ENCODE data around the gene PPP6R2.

GRCh38 chr22:50439314-50439870 lies 96.3 kb downstream of the PPP6R2 start:
- no peak for TF ChIP-seq RAD21 (conservative IDR thresholded peaks at IDR 0.05 in 1 of 2, IDR thresholded peaks at IDR 0.05 in 1 of 2)
- no peak for TF ChIP-seq EP300 (IDR thresholded peaks at IDR 0.05)
- no peak for TF ChIP-seq USF2 (IDR thresholded peaks at IDR 0.05)
- TF ChIP-seq TFCP2L1 (CRISPR knock-in tag; IDR thresholded peaks at IDR 0.05) = no peak
- TF ChIP-seq TP53 (CRISPR knock-in tag; IDR thresholded peaks at IDR 0.05) = no peak
- no peak for TF ChIP-seq PHF8 (IDR thresholded peaks at IDR 0.05; ENCODE audit: borderline replicate concordance, low read depth)
- no peak for TF ChIP-seq SREBF2 (IDR thresholded peaks at IDR 0.05)
- no peak for TF ChIP-seq CTCF (IDR thresholded peaks at IDR 0.05)
- no peak for TF ChIP-seq CHD2 (IDR thresholded peaks at IDR 0.05; ENCODE audit: low read length, partially characterized antibody)
- no peak for TF ChIP-seq KDM1A (IDR thresholded peaks at IDR 0.05; ENCODE audit: low read depth)
- TF ChIP-seq REST (IDR thresholded peaks at IDR 0.05) = no peak
- no peak for TF ChIP-seq RCOR1 (IDR thresholded peaks at IDR 0.05; ENCODE audit: low read depth, low read length)
- no peak for TF ChIP-seq MAFK (IDR thresholded peaks at IDR 0.05; ENCODE audit: partially characterized antibody)

Measured in A549 (cell line).